OCI-LY7 (cell line): ENCODE data around the gene C17orf113.

Experiments used
- EZH2phosphoT487 ChIP-seq: fragments of 200-600 bp; sonication (generic); IDR thresholded peaks from 2 replicates; pipeline ENCODE4 v1.6.1; 2018; ENCODE audit warnings: low read depth, borderline replicate concordance, mild to moderate bottlenecking, mixed run types, antibody characterized with exemption, low read length, moderate library complexity, mixed read lengths
- TF ChIP-seq, protein P1 (sequence below): fragments of 200-600 bp; sonication (generic); conservative IDR thresholded peaks from 2 replicates; pipeline ENCODE4 v1.5.1; 2014; ENCODE audit warnings: mild to moderate bottlenecking, antibody characterized with exemption, low read length, moderate library complexity, mixed read lengths

DNA sequence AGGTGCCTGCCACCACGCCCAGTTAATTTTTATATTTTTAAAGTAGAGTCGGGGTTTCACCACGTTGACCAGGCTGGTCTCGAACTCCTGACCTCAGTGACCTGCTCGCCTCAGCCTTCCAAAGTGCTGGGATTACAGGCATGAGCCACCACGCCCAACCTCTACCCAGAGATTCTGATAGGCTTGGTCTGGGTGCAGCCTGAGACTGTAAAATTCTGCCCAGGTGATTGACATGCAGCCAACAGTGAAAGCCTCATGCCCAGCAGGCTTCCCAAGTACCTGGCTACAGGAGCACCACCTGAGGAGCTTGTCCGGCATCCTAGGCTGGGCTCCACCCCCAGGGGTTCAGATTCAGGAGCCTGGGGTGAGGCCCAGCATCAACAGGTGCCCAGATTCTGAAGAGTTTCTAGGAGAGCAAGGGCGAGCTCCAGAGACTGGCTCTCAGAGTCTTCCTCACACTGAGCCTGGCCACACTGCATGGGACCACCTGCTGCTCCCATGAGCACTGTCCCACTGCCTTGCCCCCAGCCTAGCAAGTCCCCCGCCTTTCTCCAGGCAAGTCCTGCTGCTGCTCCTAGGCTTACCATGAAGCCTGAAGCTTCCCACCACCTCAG, 31.2 kb upstream of the C17orf113 start:
- TF ChIP-seq, protein P1, sequence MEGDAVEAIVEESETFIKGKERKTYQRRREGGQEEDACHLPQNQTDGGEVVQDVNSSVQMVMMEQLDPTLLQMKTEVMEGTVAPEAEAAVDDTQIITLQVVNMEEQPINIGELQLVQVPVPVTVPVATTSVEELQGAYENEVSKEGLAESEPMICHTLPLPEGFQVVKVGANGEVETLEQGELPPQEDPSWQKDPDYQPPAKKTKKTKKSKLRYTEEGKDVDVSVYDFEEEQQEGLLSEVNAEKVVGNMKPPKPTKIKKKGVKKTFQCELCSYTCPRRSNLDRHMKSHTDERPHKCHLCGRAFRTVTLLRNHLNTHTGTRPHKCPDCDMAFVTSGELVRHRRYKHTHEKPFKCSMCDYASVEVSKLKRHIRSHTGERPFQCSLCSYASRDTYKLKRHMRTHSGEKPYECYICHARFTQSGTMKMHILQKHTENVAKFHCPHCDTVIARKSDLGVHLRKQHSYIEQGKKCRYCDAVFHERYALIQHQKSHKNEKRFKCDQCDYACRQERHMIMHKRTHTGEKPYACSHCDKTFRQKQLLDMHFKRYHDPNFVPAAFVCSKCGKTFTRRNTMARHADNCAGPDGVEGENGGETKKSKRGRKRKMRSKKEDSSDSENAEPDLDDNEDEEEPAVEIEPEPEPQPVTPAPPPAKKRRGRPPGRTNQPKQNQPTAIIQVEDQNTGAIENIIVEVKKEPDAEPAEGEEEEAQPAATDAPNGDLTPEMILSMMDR: no peak
- no peak for TF ChIP-seq EZH2phosphoT487
